SK-N-SH (cell line): ENCODE data around the gene CFAP99. TPM values are rescaled to one million over a fixed set of nuclear protein-coding genes. Genes with fewer than 3 reads are reported as not detected.
"Not testable (repeated sequence)": the region's sequence is repeated elsewhere in the genome, so short reads cannot be mapped to it uniquely, and the experiment has no call there.

ENCODE experiments used
- CTCF ChIA-PET: fragments of 300-600, 350-600 bp; formaldehyde crosslinking; extraction: SDS; loops from one replicate; lab custom pipeline; 2021; lab: Yijun Ruan, JAX
- POLR2A ChIA-PET: fragments of 350-600 bp; sonication (Branson Sonifier 250); formaldehyde crosslinking; extraction: SDS; loops from one replicate; lab custom pipeline; 2020; ENCODE audit warnings: antibody characterized with exemption, inconsistent platforms; lab: Yijun Ruan, JAX
- DNase-seq: peaks from one replicate; pipeline ENCODE4 v3.0.0; 2012
- H2AFZ ChIP-seq: fragments of 200-600 bp; sonication (generic); 2 replicates; pipeline ENCODE4 v1.8.1; 2016; ENCODE audit warnings: antibody characterized with exemption, mild to moderate bottlenecking, low read depth
- H3F3A ChIP-seq: fragments of 200-600 bp; sonication (generic); replicated peaks from 2 replicates; pipeline ENCODE3; 2016; ENCODE audit warnings: antibody characterized with exemption, mild to moderate bottlenecking; ENCODE audit not compliant: insufficient read depth
- H3K27ac ChIP-seq, 2 experiments: fragments of 200-500 bp in 1 of 2; fragments of 200-600 bp in 1 of 2; sonication (Bioruptor generic) in 1 of 2; sonication (generic), shearing (Covaris generic) in 1 of 2; 2 replicates each; pipeline versions ENCODE4 v1.5.1 to v1.6.1; 2014 to 2016; ENCODE audit warnings: low read depth in 2 of 2, inconsistent platforms in 1 of 2, low read length in 1 of 2, mild to moderate bottlenecking in 1 of 2, mixed read lengths in 1 of 2
- H3K27me3 ChIP-seq: fragments of 200-600 bp; sonication (generic), shearing (Covaris generic); 2 replicates; pipeline ENCODE4 v1.6.1; 2016; ENCODE audit warnings: mixed run types; ENCODE audit not compliant: insufficient read depth
- H3K36me3 ChIP-seq, 2 experiments: fragments of 200-500 bp in 1 of 2; fragments of 200-600 bp in 1 of 2; sonication (Bioruptor generic) in 1 of 2; sonication (generic) in 1 of 2; replicated peaks in 1 of 2; 2 replicates each; pipeline versions ENCODE3 to v1.5.1; 2014 to 2016; ENCODE audit warnings: low read length in 1 of 2, mild to moderate bottlenecking in 1 of 2; ENCODE audit not compliant: insufficient read depth in 2 of 2, control insufficient read depth in 1 of 2
- H3K4me1 ChIP-seq, 2 experiments: fragments of 200-500 bp in 1 of 2; fragments of 200-600 bp in 1 of 2; sonication (Bioruptor generic) in 1 of 2; sonication (generic), shearing (Covaris generic) in 1 of 2; 2 replicates each; pipeline versions ENCODE4 v1.5.1 to v1.6.1; 2014 to 2016; ENCODE audit warnings: low read depth in 1 of 2, low read length in 1 of 2, mixed run types in 1 of 2; ENCODE audit not compliant: insufficient read depth in 2 of 2, control insufficient read depth in 1 of 2
- H3K4me2 ChIP-seq: fragments of 200-600 bp; sonication (generic), shearing (Covaris generic); 2 replicates; pipeline ENCODE4 v1.6.1; 2017; ENCODE audit warnings: mixed run types
- H3K4me3 ChIP-seq, 2 experiments: fragments of 200-500 bp in 1 of 2; fragments of 200-600 bp in 1 of 2; sonication (Bioruptor generic) in 1 of 2; sonication (generic), shearing (Covaris generic) in 1 of 2; 2 replicates each; pipeline versions ENCODE4 v1.5.1 to v1.8.1; 2014 to 2016; ENCODE audit warnings: low read depth in 2 of 2, inconsistent platforms in 1 of 2, low read length in 1 of 2, mild to moderate bottlenecking in 1 of 2, mixed read lengths in 1 of 2, moderate library complexity in 1 of 2
- H3K79me2 ChIP-seq: fragments of 200-600 bp; sonication (generic); 2 replicates; pipeline ENCODE4 v1.8.1; 2017; ENCODE audit warnings: mild to moderate bottlenecking; ENCODE audit not compliant: insufficient read depth
- H3K9ac ChIP-seq: fragments of 200-600 bp; sonication (generic); 2 replicates; pipeline ENCODE4 v1.6.1; 2017; ENCODE audit warnings: mixed run types
- H3K9me2 ChIP-seq: fragments of 200-600 bp; sonication (generic); 2 replicates; pipeline ENCODE4 v1.6.1; 2017; ENCODE audit warnings: mixed run types
- H3K9me3 ChIP-seq: fragments of 200-600 bp; sonication (generic); 2 replicates; pipeline ENCODE4 v1.6.1; 2017; ENCODE audit warnings: mixed run types, mild to moderate bottlenecking, moderate library complexity
- H4K20me1 ChIP-seq: fragments of 200-600 bp; sonication (generic); 2 replicates; pipeline ENCODE4 v1.6.1; 2017; ENCODE audit warnings: mild to moderate bottlenecking, mixed run types; ENCODE audit not compliant: insufficient read depth
- EZH2phosphoT487 ChIP-seq: fragments of 200-600 bp; sonication (generic); IDR thresholded peaks from 2 replicates; pipeline ENCODE4 v1.6.1; 2017; ENCODE audit warnings: low read depth, mixed run types, mild to moderate bottlenecking, antibody characterized with exemption, moderate library complexity, borderline replicate concordance
- GABPA ChIP-seq: IDR thresholded peaks from 2 replicates; pipeline ENCODE4 v1.4.0; 2012; ENCODE audit warnings: low read depth, mild to moderate bottlenecking
- GATA2 ChIP-seq: sonication (generic); formaldehyde crosslinking; IDR thresholded peaks from 2 replicates; pipeline ENCODE4 v1.5.0; 2020; ENCODE audit warnings: mild to moderate bottlenecking, missing genetic modification reagents
- MAX ChIP-seq: IDR thresholded peaks from 2 replicates; pipeline ENCODE4 v1.4.0; 2012; ENCODE audit warnings: low read depth
- MXI1 ChIP-seq: IDR thresholded peaks from 2 replicates; pipeline ENCODE4 v1.6.1; 2012; ENCODE audit warnings: mild to moderate bottlenecking, low read depth, low read length, improper control_type of control experiment
- NFIC ChIP-seq: IDR thresholded peaks from 2 replicates; pipeline ENCODE4 v1.4.0; 2012; ENCODE audit warnings: borderline replicate concordance
- RFX5 ChIP-seq: IDR thresholded peaks from 2 replicates; pipeline ENCODE4 v1.6.1; 2012; ENCODE audit warnings: mild to moderate bottlenecking, improper control_type of control experiment, low read length
- SMC3 ChIP-seq: IDR thresholded peaks from 2 replicates; pipeline ENCODE4 v1.6.1; 2012; ENCODE audit warnings: low read depth, low read length, improper control_type of control experiment
- TAF1 ChIP-seq: IDR thresholded peaks from 2 replicates; pipeline ENCODE4 v1.6.1; 2012; ENCODE audit warnings: low read depth, mild to moderate bottlenecking, low read length, moderate library complexity, borderline replicate concordance
- USF1 ChIP-seq: IDR thresholded peaks from 2 replicates; pipeline ENCODE4 v1.4.0; 2012; ENCODE audit warnings: low read depth, borderline replicate concordance
- USF2 ChIP-seq: fragments of 150-350 bp; IDR thresholded peaks from 2 replicates; pipeline ENCODE4 v1.6.1; 2017; ENCODE audit warnings: antibody characterized with exemption, low read length, low read depth, borderline replicate concordance
- YY1 ChIP-seq: IDR thresholded peaks from 2 replicates; pipeline ENCODE4 v1.4.0; 2012; ENCODE audit warnings: low read depth, mild to moderate bottlenecking
- WGBS: methylation state at CpG from one replicate; pipeline ENCODE4 v1.1.6; 2017; ENCODE audit warnings: low lambda C conversion rate; 5-methylcytosine and 5-hydroxymethylcytosine counted together
- polyA plus RNA-seq, 3 experiments: library from polyadenylated mRNA; depleted of rRNA; stranded (reverse); fragments of >200 nt; gene quantifications; 2 replicates each; pipeline ENCODE4 v1.2.3, GENCODE V29; 2012

The CFAP99 gene
- polyA plus RNA-seq, 1 of the 3 experiments (the other 2 are of a cell fraction) = 0.13 TPM

GRCh38 chr4:2378401-2378800 is 40.4 kb upstream of the CFAP99 start:
- Histone ChIP-seq H2AFZ (no peak overlapping the region), H3K4me1 (peaks cover 0 to 5% of the 10 kb centered on the region in 2 experiments; a peak in 1 of 4 replicates), H3K9me2 (no peaks in the 10 kb centered on the region), H3K4me2 (no peak overlapping the region), H3K27me3 (no peaks in the 10 kb centered on the region), H3K9ac (no peak overlapping the region), H3K36me3 (no peaks in the 10 kb centered on the region), H3K9me3 (no peaks in the 10 kb centered on the region), H3K4me3 (no peak overlapping the region), H3F3A (no peaks in the 10 kb centered on the region), H3K79me2 (no peaks in the 10 kb centered on the region), H3K27ac (no peak overlapping the region), H4K20me1 (no peaks in the 10 kb centered on the region)
- DNase-seq = no peak
- 60% methylated on average over 5 of the region's 5 CpGs for WGBS
- POLR2A ChIA-PET = no interaction called here
- CTCF ChIA-PET = interaction anchor here (2.2 kb wide), 1 partner anchor 158 kb away, joined by 5 read pairs; no protein-coding TSS in a partner anchor
- TF ChIP-seq GABPA (no peak), SMC3 (no peak), USF2 (no peak), YY1 (no peak), USF1 (no peak), NFIC (no peak), MXI1 (no peak), GATA2 (CRISPR knock-in tag) (no peak)

GRCh38 chr4:2378898-2379297 is 39.9 kb upstream of the CFAP99 start:
- H3K27me3 ChIP-seq = no peaks in the 10 kb centered on the region
- no peaks in the 10 kb centered on the region for H3K79me2 ChIP-seq
- no peak overlapping the region for H3K4me2 ChIP-seq
- 31% methylated on average over 3 of the region's 3 CpGs for WGBS
- no peaks in the 10 kb centered on the region for H3F3A ChIP-seq
- POLR2A ChIA-PET = no interaction called here
- no peak overlapping the region for H3K4me3 ChIP-seq
- peaks cover 0 to 5% of the 10 kb centered on the region in 2 experiments; a peak in 1 of 4 replicates for H3K4me1 ChIP-seq
- CTCF ChIA-PET = interaction anchor here (2.2 kb wide), 1 partner anchor 159 kb away, joined by 5 read pairs; no protein-coding TSS in a partner anchor
- no peaks in the 10 kb centered on the region for H4K20me1 ChIP-seq
- no peak overlapping the region for H3K9ac ChIP-seq
- no peak overlapping the region for H3K27ac ChIP-seq
- no peaks in the 10 kb centered on the region for H3K36me3 ChIP-seq
- H3K9me3 ChIP-seq = no peaks in the 10 kb centered on the region
- no peak for DNase-seq
- H2AFZ ChIP-seq = no peak overlapping the region
- H3K9me2 ChIP-seq = no peaks in the 10 kb centered on the region
- no peak for TF ChIP-seq RFX5
- no peak for TF ChIP-seq MAX
- no peak for TF ChIP-seq EZH2phosphoT487
- no peak for TF ChIP-seq TAF1
- no peak for TF ChIP-seq GABPA
- TF ChIP-seq, all 33 proteins: peak for 0

GRCh38 chr4:2380589-2380988 is 38.2 kb upstream of the CFAP99 start:
- DNase-seq, H3K27ac ChIP-seq, H3K9ac ChIP-seq, H3K9me3 ChIP-seq, H3F3A ChIP-seq, POLR2A ChIA-PET, H3K9me2 ChIP-seq, H4K20me1 ChIP-seq, H3K4me1 ChIP-seq, H2AFZ ChIP-seq, H3K36me3 ChIP-seq, H3K4me2 ChIP-seq, H3K4me3 ChIP-seq, CTCF ChIA-PET, H3K79me2 ChIP-seq, H3K27me3 ChIP-seq: not testable (repeated sequence)
- WGBS = 72% methylated on average over 6 of the region's 6 CpGs

- H3K9me3 ChIP-seq, H3K9me2 ChIP-seq, H4K20me1 ChIP-seq, H3K9ac ChIP-seq, POLR2A ChIA-PET, H2AFZ ChIP-seq, H3K79me2 ChIP-seq, H3K27me3 ChIP-seq, H3K4me2 ChIP-seq, H3K36me3 ChIP-seq, H3F3A ChIP-seq, CTCF ChIA-PET, H3K27ac ChIP-seq, DNase-seq, H3K4me3 ChIP-seq, H3K4me1 ChIP-seq: not testable (repeated sequence)
- 84% methylated on average over 7 of the region's 7 CpGs for WGBS
Measured at GRCh38 chr4:2382769-2383202, 36.0 kb upstream of the CFAP99 start.
